ENCODE measurements around the gene SLC10A7. TPM values are rescaled to one million over a fixed set of nuclear protein-coding genes. Genes with fewer than 3 reads are reported as not detected.

The SLC10A7 gene
- total and polyA plus RNA-seq, 10 of the 15 experiments (the other 5 are each of a cell fraction or from before 2014, with no cell fraction given), result 4.6 to 23.7 (median 15.6) TPM

GRCh38 chr4:146522869-146523205 lies 1.1 kb upstream of the SLC10A7 start:
- H3K27me3 ChIP-seq (replicated peaks in 1 of 2; ENCODE audit: control insufficient read depth in 2 of 2, insufficient read depth in 2 of 2, low read length in 1 of 2), result no peaks in the 10 kb centered on the region
- WGBS (ENCODE audit: insufficient coverage, insufficient replicate concordance, low lambda C conversion rate, missing lambda C conversion rate), result 0% methylated on average over 7 of the region's 7 CpGs
- peak overlapping the region; percentile 97 for H2AFZ ChIP-seq (ENCODE audit: control insufficient read depth, low read depth, low read length)
- peak overlapping the region; percentile 98 for H3K4me3 ChIP-seq
- in situ Hi-C loops (cut with MboI) (no loop called here), intact Hi-C loops (cut with micrococcal nuclease; ENCODE audit: unreplicated experiment) (loop anchor here (5.0 to 10.0 kb wide), 3 partner anchors 66 to 428 kb away; no protein-coding TSS in a partner anchor)
- H3K4me2 ChIP-seq (ENCODE audit: control insufficient read depth, insufficient read depth), result peak overlapping the region; percentile 72
- DNase-seq (ENCODE audit: low read depth, low spot score) (no peak), FAIRE-seq (no peak), ATAC-seq (peak; percentile 43)
- no peaks in the 10 kb centered on the region for H3K36me3 ChIP-seq (ENCODE audit: control insufficient read depth in 2 of 2, insufficient read depth in 2 of 2, low read length in 1 of 2)
- RAD21 ChIA-PET (ENCODE audit: unreplicated experiment), result interaction anchor here (0.7 to 1.0 kb wide), 4 partner anchors 180 to 251 kb away, joined by 3 to 4 read pairs (median 3); no protein-coding TSS in a partner anchor
- SMC1A ChIA-PET (ENCODE audit: uncharacterized antibody, unreplicated experiment), result interaction anchor here (0.7 to 2.2 kb wide), 6 partner anchors 19 to 393 kb away, joined by 3 to 8 read pairs (median 4); no protein-coding TSS in a partner anchor
- peak overlapping the region; percentile 86 for H3K9ac ChIP-seq (ENCODE audit: control insufficient read depth, insufficient read depth, low read length)
- POLR2A ChIA-PET, result interaction anchor here (0.9 to 1.5 kb wide), 3 partner anchors 11 to 246 kb away, joined by 3 to 4 read pairs (median 4); no protein-coding TSS in a partner anchor
- TF ChIP-seq PKNOX1 (IDR thresholded peaks at IDR 0.05) (peak; percentile 30), MTA2 (IDR thresholded peaks at IDR 0.05; ENCODE audit: low read depth) (0 out of 2 replicates have a peak, but pooled peaks have one; percentile 5), NFYB (IDR thresholded peaks at IDR 0.05; ENCODE audit: insufficient read depth, low read depth, low read length) (no peak), RFX5 (IDR thresholded peaks at IDR 0.05; ENCODE audit: low read depth, low read length) (0 out of 2 replicates have a peak, but pooled peaks have one; percentile 21), POLR2AphosphoS2 (IDR thresholded peaks at IDR 0.05; ENCODE audit: low read depth, low read length) (no peak)
- H3K9me3 ChIP-seq (replicated peaks; ENCODE audit: control insufficient read depth, insufficient read depth, low read length), result no peaks in the 10 kb centered on the region
- peaks cover 44% of the 10 kb centered on the region for H3K79me2 ChIP-seq (ENCODE audit: control insufficient read depth, insufficient read depth, low read length)
- no TSS peak for BruUV-seq (replicated peaks)
- CTCF ChIA-PET, result interaction anchor here (0.9 to 1.8 kb wide), 3 partner anchors 34 to 179 kb away, joined by 3 to 11 read pairs (median 4); no protein-coding TSS in a partner anchor
- H3K4me1 ChIP-seq (ENCODE audit: control insufficient read depth, insufficient read depth, low read length), result no peaks in the 10 kb centered on the region
- H4K20me1 ChIP-seq (ENCODE audit: control insufficient read depth, insufficient read depth), result no peaks in the 10 kb centered on the region
- peak overlapping the region; percentile 88 for H3K27ac ChIP-seq (ENCODE audit: control insufficient read depth, insufficient read depth)
